Measurements from ENCODE around the gene HERC3.
A peak's percentile ranks its signal among the peaks of the same experiment; 100 is the strongest.

Gene HERC3

DNA sequence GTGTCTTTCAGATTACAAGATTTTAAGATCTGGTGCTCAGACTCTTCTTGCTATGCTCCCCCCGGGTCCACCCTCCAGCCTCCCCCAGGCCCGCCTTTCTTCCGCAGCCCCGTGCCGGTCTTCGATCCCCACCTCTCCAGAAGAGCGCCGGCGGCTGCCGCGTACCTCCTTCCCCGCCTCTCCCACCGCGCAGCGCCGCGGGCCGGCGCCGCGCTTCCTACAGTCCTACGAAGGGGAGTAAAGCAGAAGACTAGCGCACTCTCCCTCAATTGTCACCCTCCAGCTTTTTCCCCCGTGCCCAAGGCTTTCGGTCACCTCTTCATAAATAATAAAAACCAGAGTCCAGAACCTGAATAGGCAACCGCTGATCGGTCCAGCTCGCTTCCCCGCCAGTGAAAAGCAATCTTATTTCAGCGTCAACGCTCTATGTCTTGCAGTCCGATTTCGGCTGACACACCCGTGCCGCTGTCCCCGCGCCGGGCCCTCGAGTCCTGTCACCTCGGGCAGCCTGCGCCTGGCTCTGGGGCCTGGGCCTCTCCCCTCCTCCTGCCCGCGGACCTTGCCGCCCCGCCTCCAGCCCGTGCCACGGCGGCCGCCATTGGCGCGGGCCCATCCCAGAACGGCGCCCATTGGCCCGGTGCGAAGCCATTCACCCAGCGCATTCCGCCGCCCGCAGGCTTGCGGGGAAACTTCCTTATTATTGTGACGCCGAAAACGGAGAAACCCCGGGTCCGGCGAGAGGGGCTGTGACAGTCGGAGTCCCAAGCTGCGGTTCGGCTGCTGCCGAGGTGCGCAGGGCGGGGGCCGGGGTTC lies at the start of gene HERC3:
TSS of gene HERC3 (plus strand) at position 694 of the 813 bp plus-strand sequence. CDS start 13,344 bp downstream, outside the sequence.
- DNase-seq: peak; percentile 94 to 97 (median 97)

DNA sequence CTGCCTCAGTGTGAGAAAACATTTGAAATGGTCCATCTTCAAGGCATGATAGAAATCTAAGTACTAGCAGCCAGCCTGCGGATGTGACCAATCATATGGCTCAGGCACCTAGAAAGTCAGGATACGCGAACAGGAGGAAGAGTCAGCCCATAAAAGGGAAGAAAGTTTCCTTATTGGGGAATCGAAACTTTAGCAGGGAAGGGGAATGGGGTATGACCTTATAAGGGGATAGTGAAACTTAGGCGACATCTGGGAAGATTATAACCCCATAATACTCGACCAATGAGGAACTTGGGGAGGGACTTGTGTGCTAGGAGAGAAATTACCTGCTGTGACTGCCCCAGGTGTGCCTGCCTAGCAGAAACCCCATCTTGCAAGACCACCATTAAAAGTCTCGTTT lies 42.5 kb upstream of the HERC3 start:
- DNase-seq: peak in 2 of 3 donors; percentile 7 to 35

DNA sequence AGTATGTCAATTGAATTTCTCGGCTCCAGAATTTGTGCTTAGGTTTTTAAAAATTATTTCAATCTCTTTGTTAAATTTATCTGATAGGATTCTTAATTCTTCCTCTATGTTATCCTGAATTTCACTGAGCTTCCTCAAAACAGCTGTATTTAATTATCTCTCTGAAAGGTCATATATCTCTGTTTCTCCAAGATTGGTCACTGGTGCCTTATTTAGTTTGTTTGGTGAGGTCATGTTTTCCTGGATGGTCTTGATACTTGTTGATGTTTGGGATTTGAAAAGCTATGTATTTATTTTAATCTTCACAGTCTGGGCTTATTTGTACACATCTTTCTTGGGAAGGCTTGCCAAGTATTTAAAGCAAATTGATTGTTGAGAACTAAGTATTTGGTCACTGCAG lies 24.7 kb upstream of the HERC3 start:
- DNase-seq: no peak

DNA sequence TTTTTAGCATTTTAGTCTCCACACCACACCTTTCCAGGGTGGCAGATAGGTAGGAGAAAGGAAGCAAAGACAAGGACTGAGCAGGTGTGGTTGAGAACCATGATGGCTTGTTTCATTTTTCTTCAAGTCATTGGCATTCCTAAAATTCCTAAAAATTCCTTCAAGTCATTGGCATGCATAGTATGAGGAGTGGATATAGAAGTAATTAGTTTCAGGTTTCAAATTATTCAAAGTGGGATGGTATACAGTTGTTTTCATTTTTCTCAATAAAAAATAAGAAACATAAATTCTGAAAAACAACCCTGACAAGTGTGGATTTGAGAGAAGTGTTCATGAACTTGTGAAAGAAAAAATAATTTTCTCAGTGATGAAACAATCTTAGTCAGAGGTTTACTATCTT lies 22.3 kb upstream of the HERC3 start:
- DNase-seq: no peak

DNA sequence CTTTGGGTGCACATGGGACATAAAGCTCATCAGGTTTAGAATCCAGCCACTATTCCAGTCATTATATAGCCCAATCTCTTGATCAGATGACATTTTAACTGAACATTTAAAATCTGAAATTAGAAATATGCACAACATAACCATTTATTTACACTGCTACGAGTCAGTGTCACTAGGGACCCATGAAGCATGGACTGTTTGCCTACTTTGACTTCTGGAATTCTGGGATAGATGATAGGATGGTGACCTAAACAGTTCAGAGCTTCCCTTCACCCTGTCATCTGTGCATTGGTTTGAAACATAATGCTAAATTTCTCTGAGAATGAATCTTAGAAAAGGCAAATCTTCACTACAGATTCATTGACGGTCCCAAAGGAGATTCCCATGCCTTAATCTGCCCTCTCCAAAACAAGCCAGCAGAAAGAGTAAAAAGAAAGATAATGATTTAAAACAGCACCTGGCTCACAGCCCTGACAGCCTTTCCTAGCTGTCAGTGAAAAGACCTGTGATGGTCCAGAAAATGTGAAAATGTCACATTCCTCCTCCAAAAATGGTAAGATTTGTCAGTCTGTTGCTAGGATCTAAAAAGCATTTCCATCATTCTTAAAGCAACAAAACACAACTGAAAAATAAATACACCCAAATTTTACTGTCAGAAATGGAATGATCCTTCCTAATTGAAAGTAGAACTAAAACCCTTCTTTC lies 18.9 kb upstream of the HERC3 start:
- no peak for DNase-seq

DNA sequence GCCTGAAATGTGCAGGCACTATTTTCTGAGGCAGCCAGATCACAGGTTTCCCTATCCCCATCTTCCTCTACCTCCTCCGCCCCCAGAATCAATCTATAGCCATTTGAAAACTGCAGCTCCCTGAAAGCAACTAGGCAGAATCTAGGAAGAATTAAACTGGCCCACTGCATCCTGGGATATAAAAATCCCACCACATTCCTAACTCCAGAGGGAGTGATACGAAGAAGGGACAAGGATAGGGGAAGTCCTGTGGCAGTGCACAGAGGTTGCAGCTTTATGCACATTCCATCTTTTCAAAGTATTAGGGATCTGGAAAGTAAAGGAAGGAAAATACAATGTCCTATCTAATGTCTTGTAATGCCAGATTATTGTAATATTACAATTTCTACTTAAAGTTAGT lies 18.3 kb upstream of the HERC3 start:
- DNase-seq: no peak

DNA sequence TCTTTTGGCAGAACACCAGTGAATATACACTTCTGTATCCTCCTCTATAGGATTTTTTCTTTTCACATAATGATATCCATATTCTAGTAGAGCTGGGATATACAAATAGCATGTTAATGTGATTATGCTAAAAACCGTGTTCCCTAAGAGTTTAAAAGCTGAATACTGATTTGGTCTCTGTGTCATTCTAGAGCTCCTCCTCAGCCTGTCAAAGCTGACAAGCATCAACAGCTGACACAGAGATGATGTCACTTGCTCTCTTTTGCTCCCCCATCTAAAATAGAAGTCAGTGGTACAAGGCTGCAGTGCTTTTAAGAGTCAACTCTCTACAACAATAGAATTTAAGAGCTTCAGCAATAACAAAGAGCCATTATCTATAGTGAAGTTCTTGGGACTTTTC lies 17.1 kb upstream of the HERC3 start:
- DNase-seq: no peak

DNA sequence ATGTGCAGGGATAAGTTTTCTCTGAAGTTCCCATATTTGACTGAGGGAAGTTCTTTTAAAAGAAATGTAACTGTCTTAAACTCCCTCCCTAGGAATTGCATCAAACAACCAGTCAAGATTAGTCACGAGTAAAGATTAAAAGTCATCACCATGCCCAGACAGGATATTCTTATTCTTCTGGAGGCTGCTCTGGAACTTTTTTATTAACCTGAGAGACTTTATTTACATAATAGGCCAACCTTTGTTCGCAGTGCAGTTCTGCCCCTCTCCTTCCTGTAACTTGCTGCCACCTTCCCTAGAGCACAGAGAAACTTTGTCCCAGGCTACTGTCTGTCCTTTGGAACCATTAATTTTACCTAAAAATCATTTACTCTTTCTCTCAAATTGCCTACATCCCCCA lies 9.8 kb upstream of the HERC3 start:
- DNase-seq: peak in 2 of 3 donors; percentile 16 to 28

DNA sequence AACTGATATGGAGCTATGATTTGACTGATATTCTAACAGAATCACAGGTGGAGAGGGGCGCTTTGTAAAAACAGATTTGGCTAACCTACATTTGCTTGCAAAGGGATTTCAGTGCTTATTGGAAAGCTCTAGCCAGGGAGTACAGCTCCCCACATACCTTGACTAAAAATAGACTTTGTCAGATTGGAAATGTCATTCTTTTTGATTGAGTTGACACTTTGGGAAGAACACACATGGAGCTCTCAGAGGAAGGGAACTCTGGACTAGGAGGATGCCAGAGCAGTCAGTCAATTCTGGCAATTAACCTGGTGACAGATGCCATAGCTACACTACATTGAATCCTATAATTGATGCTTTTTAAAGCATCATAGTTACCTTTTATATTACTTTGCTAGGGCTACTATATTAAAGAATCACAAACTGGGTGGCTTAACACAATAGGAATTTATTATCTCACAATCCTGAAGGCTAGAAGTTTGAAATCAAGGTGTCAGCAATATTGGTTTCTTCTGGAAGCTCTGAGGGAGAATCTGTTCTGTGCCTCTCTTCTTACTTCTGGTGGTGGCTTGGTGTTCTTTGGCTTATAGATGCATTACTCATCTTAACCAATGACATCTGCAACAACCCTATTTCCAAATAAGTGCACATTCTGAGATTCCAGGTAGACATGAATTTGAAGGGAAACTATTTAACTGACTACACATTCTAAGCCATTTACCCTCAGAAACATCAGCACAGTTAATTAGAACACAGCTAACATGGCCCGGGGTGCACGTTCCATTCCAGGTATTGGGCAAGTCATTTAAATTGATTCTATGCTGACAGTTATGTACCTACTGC lies 8.4 kb upstream of the HERC3 start:
- no peak for DNase-seq

DNA sequence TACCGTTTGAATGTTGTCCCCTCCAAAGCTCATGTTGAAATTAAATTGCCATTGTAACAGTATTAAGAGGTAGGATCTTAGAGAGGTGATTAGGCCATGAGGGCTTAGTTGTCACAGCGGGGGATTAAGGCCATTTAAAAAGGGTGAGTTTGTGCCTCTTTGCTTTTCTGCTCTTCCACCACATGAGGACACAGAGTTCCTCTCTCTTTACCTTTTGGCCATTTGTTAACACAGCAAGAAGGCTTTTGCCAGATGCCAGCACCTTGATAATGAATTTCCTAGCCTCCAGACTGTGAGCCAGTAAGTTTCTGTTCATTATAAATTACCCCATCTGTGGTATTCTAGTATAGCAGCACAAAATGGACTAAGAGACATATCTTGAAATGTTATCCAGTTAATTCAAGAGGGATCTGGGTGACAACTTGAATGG lies 7.8 kb upstream of the HERC3 start:
- no peak for DNase-seq

DNA sequence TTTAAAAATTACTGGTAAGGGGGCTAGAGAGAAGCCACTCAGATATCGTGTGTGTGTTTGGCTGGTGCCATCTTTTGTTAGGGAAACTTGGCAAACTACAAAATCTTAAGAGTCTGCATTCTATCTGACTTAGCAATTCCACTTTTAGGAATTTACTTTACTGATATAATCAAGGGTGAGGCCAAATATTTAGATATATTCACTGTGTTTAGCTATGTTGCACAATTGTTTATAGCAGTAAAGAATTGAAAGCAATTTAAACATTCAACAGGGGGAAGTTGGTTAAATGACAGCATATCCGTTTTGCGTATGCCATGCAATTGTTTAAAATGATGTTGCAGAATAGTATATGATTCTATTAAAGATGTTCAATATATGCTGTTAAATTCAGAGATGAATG lies 6.4 kb upstream of the HERC3 start:
- DNase-seq: peak in 2 of 3 donors; percentile 25 to 34

DNA sequence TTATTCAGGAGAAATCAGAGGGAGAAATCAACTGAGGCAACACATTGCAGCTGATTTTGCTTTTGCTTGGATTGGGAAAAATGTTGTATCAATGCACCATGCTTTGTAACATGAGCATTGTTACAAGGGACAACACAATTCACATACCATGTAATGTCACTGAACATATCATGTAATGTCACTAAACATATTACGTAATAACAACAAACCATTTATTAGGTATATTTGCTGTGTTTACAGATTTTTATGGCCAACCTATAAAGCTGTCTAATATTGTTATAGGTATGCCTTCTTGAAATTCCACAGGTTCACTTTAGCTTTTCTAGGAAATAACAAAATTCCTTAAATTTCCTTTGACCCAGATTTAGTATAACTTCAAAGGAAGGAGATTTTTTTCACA lies 5.0 kb upstream of the HERC3 start:
- no peak for DNase-seq

DNA sequence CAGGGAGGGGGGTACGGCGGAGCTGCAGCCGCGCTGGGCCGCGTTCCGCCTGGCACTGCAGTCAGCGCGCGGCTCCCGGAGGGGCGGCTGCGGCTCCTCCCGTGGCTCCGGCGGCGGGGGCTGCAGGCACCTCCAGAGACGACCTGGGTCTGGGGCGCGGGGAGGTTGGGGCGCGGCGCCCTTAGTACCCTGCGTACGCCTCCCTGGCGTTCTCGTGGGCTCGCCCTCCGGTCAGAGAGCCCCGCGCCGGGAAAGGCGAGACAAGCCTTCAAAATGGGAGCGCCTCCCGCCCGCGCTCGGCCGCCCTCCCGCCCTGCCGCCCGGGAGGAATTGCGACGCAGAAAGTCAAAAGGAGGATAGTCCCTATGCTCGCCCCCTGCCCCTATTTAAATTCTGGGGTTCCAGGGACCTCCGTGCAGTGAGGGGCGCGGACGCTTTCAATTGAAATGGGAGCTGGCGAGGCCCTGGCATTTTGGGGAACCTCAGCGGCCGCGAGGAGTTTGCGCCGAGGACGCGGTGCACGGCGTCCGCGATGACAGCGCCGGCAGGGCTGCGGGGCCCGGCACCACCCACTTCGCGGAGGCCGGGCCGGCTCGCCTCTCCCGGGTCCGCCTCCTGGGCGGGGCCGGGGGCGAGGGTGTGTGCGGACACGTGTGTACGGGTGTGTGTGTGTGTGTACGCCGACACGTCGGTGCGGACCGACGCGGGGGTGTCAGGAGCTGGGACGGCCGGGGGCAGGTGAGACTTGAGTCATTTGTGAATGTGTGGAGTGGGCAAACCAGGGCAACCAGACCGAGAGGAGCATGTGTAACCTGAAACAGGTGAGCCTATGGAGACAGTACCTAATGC lies 544 bp downstream of the HERC3 start:
- peak; percentile 88 to 96 (median 93) for DNase-seq

DNA sequence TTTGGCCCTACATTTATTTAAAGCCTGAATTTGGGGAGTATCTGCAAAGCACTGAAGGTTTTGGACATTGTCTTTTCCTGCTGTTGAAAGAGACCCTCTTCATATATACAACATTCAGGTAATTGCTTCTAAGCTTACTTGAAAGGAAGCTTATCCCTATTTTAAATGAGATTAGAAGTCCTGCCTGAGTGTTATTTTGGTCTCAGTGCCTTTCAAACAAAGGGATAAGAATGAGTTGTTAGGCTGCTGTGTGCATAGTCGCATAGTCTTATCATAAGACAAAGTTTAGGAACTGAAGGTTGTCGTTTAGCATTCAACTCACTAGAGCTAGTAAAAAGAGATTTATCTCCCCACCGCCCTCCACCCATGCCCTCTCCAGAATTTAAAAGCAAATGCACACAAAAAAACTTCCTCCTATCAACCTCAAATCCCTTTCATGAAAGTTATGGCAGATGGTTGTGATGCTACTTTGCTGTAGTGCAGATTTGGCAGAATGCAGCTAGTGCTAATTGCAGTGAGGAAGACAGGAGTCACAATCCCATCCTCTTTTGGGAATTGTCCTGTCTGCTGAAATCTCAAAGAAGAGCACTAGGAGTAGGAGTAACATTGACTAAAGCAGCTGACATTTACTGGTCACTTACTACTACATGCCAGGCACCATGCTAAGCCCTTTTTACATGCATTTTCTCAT lies 5.8 kb downstream of the HERC3 start:
- no peak for DNase-seq

DNA sequence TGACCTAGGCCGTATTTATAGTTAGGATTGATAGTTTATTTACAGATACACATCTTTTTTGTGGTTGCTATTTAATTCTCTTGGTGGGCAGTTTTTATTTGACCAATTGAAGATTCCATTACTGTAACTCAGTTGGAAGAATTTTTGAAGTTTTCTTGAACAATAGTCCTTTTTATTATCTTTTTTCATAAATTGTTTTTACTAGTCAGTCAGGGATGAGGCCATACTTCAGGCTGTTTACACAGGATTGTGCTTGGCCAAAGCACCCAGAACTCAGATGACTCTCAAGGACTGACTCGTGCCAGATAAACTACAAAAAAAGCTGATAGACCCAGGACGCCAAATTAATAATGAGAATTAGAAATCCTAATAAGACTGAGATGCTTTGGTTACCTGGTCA lies 7.0 kb downstream of the HERC3 start:
- DNase-seq: no peak

DNA sequence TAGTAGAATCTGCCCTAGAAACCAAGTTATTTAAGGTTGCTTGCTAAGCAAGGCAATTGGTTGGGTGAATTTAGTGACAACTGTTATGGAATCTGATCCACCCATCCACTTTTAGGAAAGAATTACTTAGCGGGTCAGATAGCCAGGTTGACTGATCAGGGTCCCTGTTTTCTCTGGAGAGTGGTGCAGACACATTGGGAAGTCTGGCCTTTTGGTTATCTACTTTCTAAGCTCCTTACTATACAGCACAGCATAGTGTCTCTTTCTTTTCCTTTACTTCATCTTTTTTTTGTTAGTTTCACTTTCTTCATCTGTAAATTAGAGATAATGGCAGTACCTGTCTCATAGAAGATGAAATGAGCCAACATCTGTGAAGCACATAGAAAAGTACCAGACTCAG lies 7.4 kb downstream of the HERC3 start:
- DNase-seq: no peak

DNA sequence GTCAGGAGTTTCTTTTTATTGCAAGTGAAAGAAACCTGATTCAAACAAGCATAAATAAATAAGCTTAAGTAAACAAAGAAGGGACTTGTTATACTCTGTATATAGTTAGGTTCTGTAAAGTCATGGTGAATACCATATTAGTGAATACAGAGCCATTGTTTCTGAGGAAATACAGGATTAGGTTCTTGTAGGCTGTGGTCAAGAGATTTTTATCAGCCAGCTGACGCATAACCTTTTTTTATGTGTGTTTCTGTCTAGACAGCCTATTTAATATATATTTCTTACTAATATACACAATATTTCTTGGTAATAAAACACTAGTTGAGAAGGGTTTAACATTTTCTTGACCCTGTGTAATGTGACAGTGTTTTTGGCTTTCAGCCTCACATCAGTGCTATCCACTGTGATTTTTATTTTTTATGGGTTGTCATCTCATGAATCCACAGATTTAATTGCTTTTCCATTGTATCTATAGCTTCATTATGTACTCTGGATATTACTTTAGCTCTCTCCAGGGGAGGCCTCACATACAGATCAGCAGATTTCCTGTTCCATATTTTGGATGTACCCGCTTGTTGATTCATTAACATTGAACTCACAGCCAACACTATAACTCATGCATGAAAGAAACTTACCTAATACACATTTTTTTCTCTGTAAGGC lies 8.0 kb downstream of the HERC3 start:
- no peak for DNase-seq

DNA sequence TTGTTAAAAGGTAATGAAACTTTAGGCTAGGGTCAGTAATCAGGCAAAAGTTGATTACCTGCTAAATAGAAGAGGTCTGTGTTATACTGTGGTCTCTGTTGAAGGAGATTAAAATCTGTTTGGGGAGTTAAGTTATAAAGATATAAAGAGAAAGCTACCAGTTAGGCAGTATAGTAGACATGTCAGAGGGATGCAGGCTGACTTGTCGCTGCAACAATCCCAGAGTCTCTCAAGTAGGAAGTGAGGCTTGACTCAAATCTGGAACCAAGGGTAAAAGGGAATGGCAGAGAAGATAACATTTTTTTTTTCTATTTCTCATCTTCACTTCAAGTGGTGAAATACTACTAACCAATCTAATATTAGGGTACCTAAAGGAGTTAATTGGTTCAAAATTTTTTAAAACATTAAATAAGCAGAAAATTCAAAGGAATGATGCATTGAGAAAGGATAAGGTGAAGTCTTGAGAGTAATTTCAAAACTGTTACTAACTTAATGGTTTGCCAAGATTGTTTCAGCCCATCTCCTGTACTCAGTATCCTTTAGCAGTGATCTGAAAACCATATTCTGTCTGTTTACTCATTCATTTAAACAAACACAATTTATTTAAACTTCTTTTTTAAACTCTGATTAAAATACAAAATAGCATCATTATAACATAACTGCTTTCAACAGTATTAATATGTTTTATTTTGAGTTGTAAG lies 12.8 kb downstream of the HERC3 start:
- DNase-seq: no peak

DNA sequence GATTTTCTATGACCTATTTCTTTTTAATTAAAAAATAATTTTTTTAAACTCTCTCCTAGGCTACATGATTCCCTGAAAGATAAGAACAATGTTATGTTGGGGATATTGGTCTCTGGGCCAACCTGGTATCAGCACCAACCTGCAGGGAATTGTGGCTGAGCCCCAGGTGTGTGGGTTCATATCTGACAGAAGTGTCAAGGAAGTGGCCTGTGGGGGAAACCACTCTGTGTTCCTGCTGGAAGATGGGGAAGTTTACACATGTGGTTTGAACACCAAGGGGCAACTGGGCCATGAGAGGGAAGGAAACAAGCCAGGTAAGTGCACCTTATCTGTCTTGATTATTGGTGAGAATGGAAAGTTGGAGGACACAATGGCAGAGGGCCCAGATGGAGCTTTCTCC lies 13.5 kb downstream of the HERC3 start:
- DNase-seq: no peak

DNA sequence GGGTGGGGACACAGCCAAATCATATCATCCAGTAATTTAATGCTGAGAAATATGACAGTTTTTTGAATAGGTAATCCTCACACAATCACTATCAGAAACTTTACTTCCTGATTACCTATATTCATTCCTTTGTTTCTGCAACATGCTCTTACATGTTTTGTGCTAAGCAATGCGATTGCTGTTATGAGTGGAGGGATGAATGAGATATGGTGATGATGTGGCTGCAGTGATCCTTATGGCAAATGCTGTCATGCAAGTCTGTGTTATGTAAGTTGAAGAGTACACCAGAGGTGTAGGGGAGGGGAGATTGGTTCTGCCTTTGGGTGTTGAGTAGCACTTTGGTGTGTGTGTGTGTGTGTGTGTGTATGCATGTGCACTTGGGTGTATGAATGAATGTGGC lies 14.6 kb downstream of the HERC3 start:
- no peak for DNase-seq

DNA sequence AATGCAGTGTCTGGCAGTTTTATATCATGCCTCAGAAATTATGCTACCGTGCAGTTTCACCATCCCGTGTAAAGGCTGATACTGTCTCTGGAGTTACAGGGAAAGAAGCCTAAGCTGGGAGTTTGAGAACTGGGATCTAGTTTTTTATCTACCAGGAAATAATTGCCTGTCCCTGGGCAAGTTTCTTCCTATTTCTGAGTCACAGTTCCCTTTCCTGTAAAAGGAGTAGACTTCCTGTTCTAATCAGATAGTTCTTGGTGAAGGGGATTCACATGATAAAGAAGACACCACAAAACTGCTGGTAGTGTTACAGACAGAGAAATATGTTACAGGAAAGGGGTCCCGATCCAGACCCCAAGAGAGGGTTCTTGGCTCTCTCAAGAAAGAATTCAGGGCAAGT lies 17.1 kb downstream of the HERC3 start:
- peak; percentile 35 to 71 (median 55) for DNase-seq

All from suppressor macrophage treated with lipopolysaccharide for 1 hour (primary cell).